Femur (tissue), 1 donor: ENCODE results near the gene HUNK.
"Not testable (repeated sequence)": the region's sequence is repeated elsewhere in the genome, so short reads cannot be mapped to it uniquely, and the experiment has no call there.

ENCODE experiments used
- DNase-seq: peaks from one replicate; pipeline ENCODE4 v3.0.0-alpha.2; 2017

Gene HUNK

DNA sequence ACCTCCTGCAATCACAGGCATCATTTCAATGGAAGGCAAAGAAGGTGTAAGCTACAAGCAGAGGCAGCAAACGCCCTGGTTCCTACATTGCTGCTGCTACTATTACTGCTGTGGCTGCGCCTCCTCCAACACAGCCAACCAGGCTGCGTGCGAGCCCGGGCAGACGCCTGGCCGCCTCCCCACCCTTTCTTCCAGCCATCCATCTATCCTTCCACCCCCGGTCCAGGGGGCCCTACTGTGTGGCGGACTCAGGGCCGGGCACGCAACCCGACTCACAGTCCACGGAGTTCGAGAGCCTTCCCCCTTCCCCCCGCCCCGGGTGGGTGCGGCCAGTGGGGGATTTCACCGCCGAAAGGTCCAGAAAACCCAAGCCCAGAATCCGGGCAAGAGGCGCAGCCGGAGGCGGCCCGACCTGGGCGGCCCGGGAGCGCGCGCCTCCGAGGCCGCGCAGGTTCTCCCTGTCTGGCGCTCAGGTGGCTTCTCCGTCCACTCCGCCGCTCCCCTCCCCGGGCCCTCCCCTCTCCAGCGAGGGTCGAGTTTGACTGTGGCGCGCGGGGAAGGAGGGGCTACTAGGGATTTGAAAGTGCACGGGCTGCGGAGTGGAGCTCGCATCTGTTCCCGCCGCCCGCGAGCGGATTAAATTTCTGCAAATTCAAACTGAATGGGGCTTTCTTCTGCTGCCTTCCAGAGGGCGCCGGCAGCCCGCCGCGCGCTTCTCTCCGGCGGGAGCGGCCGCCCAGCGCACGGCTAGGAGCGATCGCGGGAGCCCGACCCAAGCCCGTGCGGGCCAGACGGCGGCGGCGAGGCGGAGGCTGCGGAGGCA lies at the start of gene HUNK:
Gene HUNK (plus strand): TSS at position 569 of the 823 bp plus-strand sequence. CDS start 655 bp downstream, outside the sequence.
- DNase-seq = peak; percentile 83

DNA sequence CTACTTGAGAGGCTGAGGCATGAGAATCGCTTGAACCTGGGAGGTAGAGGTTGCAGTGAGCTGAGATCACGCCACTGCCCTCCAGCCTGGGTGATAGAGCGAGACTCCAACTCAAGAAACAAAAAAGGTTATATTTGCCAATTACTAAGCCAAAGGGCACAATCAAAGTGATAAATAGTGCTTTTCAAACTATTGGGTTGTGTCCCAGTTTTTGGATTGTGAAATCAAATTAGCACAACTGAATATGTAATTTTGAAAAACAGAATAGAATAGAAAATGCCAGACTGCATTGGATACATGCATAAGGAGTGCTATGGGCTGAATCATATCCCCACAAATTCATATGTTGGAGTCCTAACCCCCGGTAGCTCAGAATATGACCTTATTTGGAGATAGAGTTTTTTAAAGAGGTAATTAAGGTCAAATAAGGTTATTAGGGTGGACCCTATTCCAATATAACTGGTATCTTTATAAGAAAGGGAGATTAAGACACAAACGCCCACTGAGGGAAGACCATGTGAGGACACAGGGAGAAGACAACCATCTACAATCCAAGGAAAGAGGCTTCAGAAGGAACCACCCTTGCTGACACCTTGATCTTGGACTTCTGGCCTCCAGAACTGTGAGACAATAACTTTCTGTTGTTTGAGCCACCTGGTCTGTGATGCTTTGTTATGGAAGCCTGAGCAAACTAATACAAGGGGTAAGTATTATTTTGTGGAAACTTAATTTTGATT lies 42.9 kb upstream of the HUNK start:
- DNase-seq = no peak

DNA sequence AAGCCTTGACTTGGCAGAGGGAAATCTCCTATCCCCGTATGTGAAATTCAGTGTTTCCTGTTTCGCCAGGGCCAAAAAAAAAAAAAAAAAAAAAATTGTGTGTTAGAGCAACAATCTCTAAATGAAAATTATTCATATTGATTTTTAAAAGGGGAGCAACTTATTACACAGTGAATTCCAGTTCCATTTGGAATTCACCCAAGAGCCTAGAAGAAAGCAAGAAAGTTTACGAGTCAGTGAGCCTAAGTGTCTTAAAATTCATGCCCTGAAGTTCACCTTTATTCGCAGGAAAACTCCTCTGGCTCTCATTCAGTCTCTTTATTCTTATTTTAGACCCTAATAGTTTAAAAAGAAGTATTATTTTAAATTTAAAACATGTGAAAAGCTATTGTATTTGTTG lies 42.1 kb upstream of the HUNK start:
- DNase-seq = no peak

DNA sequence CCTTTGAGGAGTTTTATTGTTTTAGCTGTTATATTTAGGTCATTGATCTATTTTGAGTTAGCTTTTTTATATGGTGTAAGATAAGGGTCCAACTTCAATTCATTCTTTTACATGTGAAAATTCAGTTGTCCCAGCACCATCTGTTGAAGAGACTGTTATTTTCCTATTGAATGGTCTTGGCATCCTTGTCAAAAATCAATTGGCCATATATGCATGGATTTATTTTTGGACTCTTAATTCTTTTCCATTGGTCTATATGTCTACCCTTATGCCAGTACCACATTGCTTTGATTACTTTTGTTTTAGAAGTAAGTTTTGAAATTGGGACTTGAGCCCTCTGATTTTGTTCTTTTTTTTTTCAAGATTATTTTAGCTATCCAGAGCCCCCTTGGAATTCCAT lies 35.8 kb upstream of the HUNK start:
- no peak for DNase-seq

DNA sequence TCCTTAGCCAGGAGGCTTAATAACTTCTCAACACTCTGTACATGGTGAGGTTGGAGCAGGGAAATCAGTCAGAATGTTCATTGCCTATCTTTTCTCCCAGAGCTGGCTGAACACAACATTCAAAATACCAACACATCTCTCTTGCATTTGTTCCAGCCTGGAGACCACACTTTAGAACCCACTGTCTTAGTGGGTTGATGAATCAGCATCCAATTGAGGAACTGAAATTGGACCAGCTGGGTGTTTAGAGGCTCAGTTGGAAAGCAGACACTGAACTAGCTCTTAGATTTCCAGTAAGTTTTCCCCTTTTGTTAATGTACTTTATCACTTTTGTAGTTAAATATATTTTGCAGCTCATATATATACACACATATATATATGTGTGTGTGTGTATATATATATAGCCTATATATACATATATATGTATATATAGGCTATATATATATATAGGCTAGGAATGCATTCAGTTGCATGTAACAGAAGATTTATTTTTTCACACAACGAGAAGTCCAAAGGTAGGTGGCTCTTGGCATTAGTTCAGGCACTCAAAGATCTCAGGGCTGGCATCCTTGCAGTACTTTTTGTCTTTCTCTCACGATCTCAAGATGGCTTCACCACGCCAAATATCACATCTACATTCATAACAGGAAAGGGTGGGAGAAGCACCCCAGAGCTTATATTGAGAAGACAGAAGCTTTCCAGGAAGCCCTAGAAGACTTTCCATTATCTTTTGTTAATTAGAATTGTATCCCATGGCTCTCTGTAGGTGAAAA lies 35.0 kb upstream of the HUNK start:
- DNase-seq = no peak

DNA sequence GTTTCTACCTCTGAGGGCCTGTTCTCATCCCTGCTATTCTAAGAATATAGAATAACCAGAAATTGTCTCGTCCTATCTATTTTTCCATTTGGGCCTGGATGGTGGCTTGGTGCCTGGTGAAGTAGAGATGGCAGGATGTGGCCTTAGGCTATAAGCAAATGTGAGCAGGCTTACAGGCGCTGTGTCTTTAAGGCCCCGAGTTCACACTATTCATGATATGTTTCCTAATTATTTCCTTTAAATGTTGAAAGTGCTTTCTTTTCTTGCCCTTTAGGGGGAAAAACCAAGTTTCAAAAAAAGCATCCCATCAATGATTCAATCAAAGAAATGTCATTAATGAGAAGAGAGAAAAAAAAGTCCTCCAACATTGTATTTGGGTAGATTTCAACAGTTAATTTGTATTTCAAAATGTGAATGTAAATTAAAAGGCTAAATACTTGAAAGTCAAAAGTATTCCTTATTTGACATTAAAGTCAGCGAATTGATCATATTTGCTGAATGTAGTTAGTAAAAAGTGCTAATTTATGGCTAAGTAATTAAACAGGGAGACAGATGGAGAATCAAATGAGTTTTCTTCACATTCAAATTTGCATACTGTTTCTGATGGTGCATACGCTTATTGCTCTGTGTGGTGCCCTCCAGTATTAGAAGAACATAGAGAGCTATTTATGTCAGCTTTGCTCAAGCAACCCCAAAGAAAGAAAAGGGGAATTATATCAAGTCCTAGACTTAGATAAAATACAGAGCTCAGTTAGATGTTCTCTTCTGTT lies 34.0 kb upstream of the HUNK start:
- no peak for DNase-seq

DNA sequence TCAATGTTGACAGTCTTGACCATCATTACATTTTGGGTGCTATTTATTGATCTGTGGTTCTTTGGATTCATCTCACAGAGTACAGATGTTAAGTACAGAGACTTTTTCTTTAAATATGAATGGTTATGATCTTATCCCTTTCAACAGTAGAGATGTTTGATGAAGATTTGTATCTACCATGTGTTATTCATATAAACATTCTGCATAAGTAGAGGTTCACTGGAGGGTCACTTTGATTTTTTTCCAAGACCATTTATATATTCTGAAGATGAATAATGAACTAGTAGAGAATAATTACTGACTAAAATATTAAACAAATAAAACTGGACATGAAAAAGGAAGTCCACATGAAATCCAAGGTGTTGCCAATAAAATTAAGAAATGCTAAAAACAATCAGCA lies 28.6 kb upstream of the HUNK start:
- no peak for DNase-seq

DNA sequence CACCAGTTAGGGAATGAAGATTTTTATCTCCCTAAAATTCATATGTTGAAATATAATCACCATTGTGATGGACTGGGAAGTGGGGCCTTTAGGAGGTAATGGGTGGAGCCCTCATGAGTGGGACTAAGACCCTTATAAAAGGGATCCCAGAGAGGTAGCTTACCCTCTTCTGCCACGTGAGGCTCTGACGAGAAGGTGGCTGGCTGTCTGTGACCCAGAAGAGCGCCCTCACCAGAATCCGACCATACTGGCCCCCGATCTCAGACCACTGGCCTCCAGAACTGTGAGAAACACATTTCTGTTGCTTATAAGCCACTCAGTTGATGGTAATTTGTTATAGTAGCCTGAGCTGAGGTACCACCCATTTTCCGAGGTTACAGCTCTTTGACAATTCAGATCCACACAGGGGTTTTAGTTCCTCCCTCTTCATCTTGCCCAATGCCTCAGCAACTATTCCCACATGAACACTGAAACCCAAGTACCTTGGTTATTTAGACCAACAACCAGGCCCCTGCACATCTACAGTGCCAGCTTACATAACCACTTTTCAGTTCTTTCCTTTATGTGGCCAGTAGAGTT lies 27.6 kb upstream of the HUNK start:
- no peak for DNase-seq

DNA sequence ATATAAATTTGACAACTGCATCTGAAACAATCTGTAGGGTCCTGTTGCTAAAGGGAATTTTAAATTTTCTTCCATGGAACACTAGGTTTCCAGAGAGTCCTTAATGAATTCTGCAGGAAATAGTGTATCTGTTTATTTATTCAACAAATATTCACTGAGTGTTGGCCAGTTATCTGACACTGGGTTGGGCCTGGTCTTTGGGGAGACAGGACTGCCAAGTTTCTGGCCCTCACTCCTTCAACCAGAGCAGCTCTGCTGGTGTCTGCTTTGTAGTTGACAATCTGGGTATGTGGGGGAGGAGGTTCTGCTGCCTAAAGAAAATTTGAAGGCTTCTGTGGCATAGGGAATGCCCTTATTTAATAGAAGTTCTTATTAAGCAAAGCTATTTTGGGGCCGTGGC lies 26.1 kb upstream of the HUNK start:
- no peak for DNase-seq

DNA sequence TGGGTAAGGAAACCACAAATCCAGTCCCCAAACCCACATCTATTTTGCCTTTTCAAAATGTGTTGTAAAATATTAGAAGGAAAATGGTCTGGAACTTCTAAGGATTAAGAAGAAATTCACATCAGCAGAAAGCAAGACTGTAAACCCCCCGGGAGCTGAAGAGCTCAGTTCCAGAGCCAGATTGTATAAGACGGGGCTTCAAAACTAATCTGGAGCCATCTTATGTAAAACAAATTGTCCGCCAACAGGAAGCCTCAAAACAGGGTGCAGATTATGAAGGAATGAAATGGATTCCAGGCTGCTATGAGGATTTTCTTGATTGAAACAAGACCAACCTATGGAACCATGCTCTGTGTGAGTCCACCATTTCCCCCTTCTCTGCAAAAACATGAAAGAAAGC lies 25.1 kb upstream of the HUNK start:
- DNase-seq = no peak

DNA sequence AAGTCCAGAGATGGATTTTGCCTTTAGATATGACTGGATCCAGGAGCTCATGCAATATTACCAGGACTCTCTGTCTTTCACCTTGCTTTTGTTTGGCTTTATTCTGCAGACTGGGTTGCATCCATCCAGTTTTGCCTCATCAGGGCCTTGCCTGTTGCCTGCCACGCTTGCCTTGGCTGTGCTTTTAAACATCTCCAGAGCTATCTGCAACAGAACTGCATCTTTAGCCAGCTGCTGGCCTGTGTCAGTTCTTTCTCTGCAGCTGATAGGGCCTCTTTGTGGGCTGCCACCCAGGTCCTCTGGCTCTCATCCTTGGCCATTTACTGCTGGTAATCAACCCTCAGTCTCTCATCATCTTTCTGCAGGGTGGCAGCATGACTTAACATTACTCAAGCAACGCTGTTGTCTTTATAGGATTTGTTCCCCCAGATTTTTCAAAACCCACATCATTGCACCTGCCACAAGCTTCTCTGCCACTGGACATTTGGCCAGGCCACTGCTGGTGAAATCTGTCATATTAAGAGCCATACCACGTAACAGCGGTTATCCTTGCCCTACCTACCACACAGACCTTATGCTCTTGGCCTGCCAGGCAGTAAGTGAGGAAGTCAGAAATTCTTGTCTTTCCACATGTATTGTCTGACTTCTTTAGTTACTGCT lies 24.4 kb upstream of the HUNK start:
- DNase-seq = no peak

DNA sequence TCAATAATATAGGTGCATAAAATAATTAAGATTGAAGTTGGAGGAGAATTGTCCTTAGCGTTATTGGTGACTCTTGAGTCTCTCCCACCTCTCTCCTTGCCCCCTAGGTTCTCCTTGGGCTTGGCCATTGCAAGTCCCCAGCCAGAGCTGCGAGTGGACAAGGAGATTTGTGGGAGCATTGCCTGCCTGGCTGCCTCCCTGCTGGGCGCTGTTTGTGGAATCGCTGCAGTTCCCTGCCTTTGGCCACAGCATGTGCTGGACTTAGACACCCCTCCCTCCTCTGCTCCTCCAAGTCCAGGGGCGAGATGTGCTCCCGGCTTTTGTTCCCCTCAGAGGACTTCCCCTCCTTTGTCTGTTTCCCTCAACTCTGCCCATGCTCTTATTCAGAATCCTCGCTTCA lies 21.9 kb upstream of the HUNK start:
- DNase-seq = no peak

DNA sequence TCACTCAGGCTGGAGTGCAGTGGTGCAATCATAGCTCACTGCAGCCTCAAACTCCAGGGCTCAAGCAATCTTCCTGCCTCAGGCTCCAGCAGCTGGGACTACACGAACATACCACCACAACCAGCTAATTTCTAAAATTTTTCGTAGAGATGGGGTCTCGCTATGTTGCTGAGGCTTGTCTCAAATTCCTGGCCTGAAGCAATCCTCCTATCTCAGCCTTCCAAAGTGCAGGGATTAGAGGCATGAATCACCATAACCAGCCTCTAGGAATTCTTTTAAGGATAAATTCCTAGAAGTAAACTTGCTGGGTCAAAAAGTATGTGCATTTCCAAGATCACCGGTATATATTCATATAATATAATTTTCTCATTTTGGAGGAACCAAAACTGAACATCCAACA lies 17.6 kb upstream of the HUNK start:
- no peak for DNase-seq

DNA sequence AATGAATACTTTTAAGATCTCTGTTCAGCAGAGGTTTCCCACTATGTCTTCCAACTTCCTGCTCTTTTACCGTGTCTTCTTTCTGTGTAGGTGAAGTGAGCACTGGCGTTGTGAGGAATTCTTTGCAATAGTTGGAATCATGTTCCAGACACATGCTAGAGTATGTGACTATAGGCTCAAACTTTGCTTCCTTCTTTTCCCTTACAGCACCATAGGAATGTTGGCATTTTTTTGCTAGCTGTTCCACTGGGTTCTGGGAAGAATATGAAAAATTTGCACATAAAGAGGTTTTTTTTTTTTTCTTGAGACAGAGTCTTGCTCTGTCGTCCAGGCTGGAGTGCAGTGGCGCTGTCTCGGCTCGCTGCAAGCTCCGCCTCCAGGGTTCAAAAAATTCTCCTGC lies 15.7 kb upstream of the HUNK start:
- no peak for DNase-seq

DNA sequence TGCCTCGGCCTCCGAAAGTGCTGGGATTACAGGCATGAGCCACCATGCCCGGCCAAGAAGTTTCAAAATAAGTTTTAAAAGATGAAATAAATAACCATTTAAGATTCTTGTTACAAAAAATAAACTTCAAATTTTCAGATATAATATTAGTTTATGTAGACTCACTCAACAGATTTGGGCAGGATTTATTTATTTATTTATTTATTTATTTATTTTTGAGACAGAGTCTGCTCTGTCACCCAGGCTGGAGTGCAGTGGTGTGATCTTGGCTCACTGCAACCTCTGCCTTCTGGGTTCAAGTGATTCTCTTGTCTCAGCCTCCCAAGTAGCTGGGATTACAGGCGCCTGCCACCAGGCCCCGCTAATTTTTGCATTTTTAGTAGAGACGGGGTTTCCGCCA lies 15.2 kb upstream of the HUNK start:
- DNase-seq = not testable (repeated sequence)

DNA sequence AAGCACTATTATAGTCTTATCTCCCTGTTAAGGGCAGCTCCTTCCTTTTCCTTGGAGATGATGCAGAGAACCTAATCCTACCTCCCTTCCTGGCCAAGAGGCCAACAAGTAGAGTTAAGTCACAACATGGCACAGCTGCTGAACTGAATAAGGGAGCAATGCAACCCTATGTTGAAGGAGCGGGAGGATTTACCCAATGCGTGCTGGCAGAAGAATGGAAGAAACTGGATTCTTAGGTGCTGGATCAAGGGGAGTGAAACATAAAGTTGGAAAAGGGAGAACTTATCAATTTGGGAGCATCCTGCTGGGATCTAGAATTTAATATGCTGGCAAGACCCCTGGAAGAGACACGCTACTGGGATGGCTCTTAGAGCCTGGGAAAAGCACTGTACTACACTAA lies 12.0 kb upstream of the HUNK start:
- DNase-seq = no peak

DNA sequence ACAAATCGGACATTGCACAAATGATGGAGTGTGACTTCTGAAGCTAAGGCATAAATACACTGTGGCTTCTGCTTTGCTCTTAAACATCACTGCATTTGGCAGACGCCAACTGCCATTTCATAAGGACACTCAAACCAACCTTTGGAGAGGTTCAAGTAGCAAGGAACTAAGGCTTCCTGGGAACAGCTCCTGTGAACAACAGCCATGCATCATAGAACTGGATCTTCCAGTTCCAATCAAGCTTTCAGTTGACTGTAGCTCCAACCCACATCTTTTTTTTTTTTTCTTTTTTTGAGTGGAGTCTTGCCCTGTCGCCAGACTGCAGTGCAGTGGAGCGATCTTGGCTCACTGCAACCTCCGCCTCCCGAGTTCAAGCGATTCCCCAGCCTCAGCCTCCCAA lies 10.7 kb upstream of the HUNK start:
- no peak for DNase-seq

DNA sequence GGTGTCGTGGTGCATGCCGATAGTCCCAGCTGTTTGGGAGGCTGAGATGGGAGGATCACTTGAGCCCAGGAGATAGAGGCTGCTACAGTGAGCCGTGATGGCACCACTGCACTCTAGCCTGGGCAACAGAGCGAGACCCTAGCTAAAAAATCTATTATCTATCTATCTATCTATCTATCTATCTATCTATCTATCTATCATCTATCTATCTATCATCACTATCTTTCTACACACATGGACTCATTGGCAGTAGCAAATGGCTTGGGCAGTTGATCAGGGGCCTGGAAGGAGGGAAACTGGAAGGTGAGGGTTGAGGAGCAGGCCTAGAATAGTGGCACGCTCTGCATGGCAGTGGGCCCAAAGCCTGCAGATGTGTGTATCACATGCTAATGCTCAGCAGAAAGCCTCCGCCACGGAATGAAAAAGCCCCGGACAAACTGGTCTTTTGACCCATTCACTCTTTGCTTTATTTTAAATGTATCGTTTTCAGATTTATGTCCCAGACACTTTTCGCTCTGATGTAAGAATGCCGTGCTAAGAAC lies 7.3 kb upstream of the HUNK start:
- DNase-seq = no peak

DNA sequence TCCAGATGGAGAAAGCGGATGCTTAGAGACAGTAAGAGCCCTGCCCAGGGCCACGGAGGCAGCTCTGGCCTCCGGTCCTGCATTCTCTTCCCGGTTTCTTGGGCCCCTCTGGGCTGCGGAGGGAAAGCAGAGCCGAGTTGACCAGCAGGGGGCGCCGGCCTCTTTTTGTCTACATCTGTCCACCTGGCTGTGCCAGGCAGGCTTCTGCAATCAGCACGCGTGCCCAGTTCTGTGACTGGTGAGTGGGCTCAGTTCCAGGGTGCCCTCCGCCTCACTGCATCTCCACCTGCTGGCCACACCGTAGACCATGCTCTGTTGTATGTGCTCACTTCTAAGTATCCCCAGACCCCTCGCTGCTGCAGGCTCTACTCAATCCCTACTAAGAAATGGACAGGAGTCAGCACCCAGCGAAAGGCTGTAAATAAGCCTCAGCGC lies 6.7 kb upstream of the HUNK start:
- DNase-seq = peak; percentile 89

DNA sequence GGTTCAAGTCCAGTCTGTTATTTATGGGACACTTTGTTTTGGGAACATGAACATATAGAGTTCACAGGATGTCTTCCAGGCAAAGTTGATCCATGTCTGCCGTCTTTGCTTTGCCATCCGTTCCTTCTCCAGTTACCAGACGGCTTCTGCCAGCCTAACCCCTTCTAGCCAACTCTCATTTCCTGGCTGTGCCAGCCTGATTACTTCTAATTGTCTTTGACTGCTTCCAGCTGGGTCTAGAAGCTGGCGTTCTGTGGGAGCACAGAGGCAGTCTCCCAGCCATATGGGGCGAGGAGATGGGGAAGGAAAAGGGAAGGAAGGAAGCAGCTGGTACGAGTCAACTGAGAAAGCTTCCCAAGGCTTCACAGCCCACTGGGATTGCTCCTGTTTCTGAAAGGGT lies 3.1 kb upstream of the HUNK start:
- no peak for DNase-seq

DNA sequence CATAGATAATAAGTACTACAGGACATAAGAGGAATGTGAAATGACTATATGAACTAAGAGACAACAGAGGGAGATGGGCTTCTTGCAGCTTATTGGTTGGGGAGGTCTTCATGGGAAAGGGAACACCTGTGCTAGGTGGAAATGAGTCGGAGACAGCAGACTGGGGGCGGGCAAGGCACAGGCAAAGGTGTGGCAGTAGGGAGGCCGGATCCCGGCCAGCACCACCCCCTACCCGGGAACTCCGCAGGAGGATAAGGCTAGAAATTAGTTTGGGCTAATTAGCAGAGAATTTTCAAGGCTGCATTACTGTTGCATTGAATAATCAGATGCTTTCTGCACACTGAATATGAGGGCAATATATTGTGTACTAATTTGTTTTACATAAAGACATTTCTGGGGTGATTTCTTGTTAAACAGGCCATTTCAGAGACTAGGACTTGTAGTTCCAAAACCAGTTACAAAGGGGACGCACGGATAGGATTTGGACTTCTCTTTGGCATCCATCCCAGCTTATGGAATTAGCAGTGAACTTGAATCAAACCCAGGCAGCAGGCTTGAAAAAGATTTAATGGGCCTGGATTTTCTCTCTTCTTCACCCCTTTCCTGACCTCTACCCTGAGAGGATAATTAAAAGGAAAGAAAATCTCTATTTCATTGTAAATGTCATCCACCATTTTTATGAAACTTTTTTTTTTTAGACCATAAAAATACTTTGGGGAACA lies 2.2 kb upstream of the HUNK start:
- DNase-seq = no peak
